Measurements from ENCODE around the gene PEF1. TPM values are rescaled to one million over a fixed set of nuclear protein-coding genes. Genes with fewer than 3 reads are reported as not detected.
A peak's percentile ranks its signal among the peaks of the same experiment; 100 is the strongest.

Gene PEF1
- total RNA-seq, 2 donors from 2014 or later, result 47.2 to 57.2 TPM

DNA sequence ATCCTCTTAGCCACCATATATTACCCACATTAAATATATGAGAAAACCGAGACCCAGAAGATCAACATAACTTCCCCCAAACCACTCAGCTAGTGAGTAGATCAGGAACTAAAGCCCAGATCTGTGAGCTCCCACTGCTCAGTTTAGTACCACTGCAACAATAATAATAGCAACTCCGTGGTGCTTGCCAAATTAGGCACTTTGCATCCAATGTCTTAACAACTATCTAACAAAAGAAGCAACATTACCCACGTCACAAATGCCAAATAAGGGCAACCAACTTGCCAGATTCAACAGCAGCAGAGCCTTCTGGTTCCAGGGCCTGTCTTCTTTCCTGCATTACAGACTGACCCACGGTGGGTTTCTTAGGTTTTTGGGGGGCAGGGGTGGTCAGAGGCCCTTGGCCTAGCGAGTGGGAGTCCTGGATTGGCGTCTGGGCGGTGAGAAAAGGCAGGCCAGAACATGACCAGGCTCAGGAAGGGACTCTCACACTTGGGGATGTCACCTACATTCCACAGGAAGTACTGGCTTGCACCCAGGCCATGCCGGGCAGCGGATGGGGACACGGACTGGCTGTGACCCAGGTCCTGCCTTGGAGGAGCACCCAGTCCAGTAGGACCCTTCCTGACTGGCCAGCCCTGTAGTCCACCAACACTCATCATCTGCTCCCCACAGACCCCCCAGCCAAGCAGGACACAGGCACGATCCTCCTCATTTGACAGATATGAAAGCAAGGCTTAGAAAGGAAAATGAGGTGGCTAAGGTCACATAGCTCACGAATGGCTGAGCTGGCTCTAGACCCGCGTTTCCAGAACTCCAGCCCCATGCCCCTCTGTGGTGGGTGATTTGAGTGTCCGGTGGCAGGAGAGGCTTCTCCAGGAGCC, 22.6 kb downstream of the PEF1 start:
- intact Hi-C loops (cut with DNase I, micrococcal nuclease), result no loop called here
- no peak for ATAC-seq

DNA sequence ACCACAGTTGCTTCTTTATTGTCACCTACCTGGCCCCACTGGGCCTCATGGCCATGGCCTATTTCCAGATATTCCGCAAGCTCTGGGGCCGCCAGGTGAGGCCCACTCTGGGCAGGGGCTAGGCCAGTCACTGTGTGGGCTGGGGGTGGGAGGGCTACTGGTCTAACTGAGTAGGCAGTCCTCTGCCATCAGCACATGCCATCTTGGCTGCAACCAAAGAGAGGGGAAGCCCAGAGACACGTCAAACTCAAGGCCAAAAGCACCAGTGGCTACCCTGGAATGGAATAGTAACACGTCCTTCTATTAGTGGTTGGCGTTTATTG, 23.2 kb downstream of the PEF1 start:
- ATAC-seq (no peak), DNase-seq (no peak)
- intact Hi-C loops (cut with DNase I, micrococcal nuclease), result no loop called here

More for the DNA sequence above, 22.6 kb downstream of the PEF1 start:
- DNase-seq, result no peak

DNA sequence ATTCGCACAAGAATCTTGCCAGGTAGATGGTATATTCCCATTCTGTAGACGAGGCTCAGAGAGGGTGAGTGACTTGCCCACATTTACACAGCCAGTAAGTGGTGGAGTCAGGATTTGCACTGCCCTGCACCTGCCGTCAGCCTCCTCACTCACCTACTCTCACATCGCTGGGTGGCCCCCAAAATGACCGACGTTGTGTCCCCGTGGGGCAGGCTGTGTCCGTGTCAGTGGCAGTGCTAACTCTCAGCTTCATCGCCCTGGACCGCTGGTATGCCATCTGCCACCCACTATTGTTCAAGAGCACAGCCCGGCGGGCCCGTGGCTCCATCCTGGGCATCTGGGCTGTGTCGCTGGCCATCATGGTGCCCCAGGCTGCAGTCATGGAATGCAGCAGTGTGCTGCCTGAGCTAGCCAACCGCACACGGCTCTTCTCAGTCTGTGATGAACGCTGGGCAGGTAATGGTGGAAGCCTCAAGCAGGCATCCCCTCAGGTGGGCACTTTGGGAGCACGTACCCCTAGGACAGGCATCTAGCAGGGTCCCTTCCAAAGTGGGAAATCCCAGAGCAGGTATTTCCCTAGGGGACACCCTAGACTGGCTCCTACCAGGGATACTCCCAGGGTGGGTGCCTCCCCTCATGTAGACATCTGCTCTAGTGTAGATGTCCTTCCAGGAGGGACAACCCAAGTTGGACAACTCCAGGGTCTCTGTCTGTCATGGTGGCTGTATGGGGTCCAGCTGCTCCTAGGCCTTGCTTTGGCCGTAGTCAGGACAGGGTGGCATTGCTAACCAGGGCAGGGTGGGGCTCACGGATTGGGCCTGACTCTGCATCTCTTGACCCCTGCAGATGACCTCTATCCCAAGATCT, 23.8 kb downstream of the PEF1 start:
- intact Hi-C loops (cut with DNase I, micrococcal nuclease), result no loop called here
- DNase-seq (no peak), ATAC-seq (no peak)

DNA sequence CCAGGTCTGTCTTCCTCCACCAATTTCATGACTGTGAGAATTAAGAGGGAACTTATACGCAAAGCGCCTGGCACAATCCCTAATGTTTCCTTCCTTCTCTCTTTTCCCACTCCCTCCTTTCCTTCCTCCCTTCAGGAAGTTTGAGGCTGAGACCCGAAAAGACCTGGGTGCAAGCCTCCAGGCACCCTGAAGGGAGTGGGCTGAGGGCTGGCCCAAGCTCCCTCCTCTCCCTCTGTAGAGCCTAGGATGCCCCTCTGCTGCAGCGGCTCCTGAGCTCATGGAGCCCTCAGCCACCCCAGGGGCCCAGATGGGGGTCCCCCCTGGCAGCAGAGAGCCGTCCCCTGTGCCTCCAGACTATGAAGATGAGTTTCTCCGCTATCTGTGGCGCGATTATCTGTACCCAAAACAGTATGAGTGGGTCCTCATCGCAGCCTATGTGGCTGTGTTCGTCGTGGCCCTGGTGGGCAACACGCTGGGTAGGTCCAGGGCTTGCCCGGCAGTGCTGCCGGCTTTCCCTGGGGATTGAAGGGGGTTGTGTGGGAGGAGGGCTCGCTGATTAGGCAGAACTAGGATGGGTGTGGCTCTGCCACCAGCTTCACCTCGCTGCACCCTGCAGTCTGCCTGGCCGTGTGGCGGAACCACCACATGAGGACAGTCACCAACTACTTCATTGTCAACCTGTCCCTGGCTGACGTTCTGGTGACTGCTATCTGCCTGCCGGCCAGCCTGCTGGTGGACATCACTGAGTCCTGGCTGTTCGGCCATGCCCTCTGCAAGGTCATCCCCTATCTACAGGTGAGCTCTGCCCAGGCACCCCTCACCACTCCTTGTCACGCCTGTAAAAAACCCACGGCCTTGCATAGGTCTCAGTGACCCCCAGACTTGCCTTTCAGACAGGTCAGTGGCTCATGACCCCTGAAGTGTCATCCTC, 25.5 kb downstream of the PEF1 start:
- peak; percentile 52 for ATAC-seq
- no peak for DNase-seq
- intact Hi-C loops (cut with DNase I, micrococcal nuclease), result no loop called here

DNA sequence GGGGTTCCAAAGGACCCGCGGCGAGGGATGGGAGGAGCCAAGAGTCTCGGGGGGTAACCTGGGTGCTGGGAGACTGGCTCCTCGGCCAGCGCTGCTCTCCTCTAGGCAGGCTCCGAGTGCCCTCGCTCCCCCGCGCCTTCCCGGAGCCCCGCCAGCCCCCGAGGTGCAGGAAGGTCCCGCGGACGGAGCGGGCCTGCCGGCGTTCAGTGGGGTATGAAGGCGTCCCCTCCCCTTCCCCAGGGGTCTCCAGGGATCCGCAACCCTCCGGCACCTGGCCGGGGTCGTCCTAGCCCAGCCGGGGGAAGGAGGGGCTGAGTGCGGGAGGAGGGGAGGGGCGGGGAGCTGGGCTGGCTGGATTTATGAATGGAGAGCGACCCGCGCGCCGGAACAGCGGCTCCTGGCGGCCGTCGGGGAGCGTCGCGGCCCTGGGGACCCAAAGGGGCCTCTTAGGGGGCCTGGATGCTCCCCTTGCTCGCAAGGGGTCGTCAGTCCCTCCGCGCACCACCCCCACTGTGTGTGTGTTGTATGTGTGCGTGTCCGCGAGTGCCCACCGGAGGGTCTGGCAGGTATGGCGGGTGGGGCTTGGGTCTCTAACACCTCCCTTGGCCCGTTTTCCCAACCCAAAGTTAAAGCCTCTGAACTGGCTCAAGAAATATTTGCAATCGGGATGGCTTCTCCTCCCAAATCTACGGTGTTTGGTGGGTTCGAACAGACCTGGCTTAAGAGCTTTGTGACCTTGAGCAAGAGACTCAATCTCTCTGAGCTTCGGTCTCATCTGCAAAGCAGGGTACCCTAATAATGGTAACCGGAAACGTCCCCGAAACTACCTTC, 26.5 kb downstream of the PEF1 start:
- intact Hi-C loops (cut with DNase I, micrococcal nuclease), result no loop called here
- DNase-seq, result peak in 1 of 2 donors; percentile 55
- peak; percentile 75 for ATAC-seq

DNA sequence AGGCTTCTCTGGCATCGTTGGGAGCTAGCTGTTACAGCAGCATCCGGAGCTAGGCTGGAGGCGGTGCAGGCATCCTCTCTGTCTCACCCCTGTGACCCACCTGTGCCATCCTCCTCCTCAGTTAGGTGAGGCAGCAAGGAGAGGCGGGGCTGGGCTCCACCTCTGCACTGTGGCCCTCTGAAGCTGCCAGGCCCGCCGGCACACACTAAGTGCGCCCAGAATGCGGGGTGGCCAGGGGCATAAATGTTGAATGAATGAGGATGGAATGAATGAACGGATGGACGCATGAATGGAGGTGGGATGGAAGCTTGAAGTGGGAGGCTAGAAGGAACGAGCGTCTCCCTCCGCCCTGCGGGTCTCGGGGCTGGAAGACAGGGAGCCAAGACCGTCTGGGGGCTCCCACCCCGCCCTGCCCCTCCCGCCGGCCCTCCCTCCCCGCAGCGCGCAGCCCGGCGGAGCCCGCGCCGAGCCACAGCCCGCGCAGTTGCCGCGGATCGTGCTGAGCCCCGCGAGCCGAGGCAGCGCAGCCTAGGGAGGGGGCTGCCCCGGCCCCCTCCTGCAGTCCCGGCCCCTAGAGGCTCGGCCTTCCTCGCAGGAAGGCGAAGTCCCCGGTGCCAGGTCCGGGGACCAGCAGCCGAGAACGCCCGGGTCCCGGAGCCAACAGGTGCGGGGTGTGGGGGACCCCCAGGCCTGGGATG, 27.3 kb downstream of the PEF1 start, which contains the start of gene HCRTR1:
TSS of gene HCRTR1 (plus strand) at position 472 of the 698 bp plus-strand sequence. CDS start 1,504 bp downstream, outside the sequence.
- intact Hi-C loops (cut with DNase I, micrococcal nuclease), result no loop called here
- no peak for DNase-seq
- ATAC-seq, result peak; percentile 12

DNA sequence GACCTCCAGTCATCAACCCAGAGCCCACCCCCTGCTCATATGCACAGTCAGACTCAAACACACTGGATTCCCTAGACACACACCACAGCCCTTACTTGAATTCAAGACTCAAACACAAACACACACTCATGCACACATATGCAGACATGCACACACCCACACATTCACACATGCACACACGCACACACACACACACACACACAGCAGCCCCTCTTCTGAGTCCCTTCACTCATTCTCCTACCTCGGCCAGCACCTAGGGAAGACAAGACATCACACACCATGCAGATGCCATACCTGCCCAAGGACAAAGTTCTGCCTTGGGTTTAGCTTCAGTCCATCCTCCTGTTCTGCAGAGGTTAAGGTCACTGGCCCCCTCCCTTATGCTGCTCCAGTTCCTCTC, 28.7 kb downstream of the PEF1 start:
- ATAC-seq, result no peak
- intact Hi-C loops (cut with DNase I, micrococcal nuclease), result no loop called here
- no peak for DNase-seq

DNA sequence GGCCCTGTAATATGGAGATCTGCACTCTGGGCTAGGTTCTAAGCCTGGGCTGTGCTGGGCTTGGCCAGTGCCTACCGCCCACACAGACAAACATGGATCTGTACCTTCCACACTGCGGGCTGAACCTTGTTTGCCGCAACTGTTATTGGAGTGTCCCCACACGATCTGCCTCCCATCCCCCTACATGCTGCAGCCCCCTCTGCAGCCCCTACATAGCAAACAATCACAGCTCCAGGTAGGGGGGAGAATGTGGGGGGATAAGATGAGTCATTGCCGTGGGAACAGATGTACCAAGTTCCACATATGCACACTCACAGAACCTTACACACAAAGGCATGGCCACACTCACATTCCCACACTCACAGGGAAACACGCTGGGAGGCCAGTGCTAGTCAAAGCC, 29.3 kb downstream of the PEF1 start:
- ATAC-seq (no peak), DNase-seq (no peak)
- intact Hi-C loops (cut with DNase I, micrococcal nuclease), result no loop called here

DNA sequence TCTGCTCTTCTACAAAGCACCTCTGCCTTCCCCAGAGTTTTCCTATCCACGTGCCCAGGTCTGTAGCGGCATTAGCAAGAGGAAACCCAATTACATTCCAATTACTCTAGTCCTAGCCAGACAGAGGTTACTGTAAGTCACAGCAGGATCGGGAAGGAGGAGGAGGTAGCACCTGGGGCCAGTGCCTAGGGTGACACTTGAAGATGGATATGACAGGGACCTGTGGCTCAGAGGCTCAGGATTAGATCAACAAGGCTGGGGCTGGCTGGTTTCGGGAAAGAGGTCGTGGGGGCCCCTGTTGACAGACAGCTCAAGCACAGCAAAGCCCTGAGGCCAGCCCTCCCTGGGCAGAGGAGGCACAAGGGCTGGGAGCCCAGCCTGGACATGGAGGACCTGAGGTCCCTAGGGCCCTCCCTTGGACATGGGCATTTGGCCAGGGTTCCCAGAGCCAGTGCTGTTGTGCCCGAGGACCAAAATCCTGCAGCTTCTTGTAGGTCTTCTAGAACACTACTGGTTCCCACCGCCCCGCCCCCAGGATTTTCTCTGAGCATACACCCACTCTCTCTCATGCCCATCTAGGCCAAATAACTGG, 30.2 kb downstream of the PEF1 start:
- intact Hi-C loops (cut with DNase I, micrococcal nuclease), result no loop called here
- no peak for DNase-seq
- ATAC-seq, result no peak

DNA sequence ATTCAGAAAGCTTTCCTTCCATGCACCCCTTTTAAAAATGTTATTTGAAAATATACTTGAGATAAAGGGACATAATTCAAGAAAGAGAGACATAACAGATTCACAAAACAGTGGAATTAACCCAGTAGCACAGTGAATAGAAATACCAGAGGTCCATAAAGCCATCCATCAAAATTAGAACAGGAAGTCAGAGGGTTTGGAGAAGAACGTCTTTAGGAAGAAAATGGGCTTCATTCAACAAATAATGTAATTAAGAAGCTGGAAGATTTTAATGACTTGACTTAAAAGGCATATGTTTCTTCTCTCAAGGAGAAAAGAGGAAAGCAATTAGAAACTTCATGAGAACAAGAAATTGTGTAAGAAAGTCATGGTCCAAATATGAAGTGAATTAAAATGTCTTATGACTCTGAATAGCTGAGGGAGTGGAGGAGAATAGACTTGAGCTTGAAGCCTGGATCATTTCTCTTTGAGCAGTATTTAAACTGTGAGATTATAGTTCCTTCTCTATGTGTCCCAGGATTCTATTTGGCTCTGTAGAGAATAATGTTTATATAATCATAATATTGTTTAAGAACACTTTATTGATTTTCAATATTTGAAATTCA, 35.1 kb downstream of the PEF1 start:
- intact Hi-C loops (cut with DNase I, micrococcal nuclease), result no loop called here
- DNase-seq (no peak), ATAC-seq (no peak)

DNA sequence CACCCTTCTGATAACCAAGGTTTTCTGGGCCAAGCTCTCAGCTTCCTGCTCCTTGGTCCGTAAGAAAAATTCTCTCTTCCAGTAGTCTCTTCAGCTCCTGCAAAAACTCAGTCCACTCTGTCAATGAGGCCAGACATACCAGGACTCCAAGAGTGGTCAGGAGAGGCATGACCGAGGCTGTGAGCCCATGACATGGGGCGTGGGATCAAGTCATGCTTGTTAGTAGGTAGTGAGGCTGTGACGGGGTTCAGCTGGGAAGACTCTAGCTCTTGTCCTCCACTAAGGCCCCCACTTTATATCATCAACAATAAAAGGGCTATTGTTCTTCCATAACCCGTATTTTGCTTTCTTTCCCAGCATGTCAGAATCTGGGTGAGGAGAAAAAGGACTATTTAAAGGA, 37.3 kb downstream of the PEF1 start:
- DNase-seq, result no peak
- intact Hi-C loops (cut with DNase I, micrococcal nuclease), result no loop called here

DNA sequence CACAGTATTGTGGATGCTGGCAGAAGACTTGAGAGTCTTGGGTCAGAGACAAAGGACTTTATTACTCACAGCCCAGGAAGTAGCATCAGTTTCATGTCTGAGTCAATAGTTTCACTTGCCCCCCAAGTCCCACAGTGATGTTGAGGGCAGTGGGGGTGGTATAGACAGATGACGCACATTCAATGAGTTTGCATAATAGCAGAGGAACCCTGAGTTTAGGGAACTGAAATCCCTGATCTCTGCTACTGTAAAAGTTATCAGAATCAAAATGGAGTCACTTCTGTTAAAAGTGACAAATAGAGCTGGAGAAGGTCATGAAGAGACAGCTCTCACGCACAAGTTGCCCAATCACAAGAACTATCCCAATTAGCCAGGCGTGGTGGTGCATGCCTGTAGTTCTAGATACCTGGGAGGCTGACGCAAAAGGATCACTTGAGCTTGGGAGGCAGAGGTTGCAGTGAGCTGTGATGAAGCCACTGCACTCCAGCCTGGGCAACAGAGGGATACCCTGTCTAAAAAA, 38.7 kb downstream of the PEF1 start:
- ATAC-seq, result no peak
- no peak for DNase-seq
- intact Hi-C loops (cut with DNase I, micrococcal nuclease), result no loop called here

More for the DNA sequence above, 37.3 kb downstream of the PEF1 start:
- no peak for ATAC-seq

DNA sequence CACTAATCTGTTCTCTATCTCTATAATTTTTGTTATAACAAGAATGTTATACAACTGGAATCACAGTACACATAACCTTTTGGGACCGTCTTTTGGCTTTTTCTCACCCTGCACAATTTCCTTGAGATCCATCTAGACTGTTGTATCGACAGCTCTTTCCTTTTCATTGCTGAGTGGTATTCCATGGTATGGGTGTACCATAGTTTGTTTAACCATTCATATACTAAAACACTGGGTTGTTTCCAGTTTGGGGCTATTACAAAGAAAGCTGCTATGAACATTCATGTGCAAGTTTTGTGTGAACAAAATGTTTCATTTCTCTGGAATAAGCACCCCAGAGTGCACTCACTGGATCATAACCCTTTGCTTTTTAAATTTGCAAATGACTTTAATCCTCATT, 42.6 kb downstream of the PEF1 start:
- DNase-seq, result no peak
- ATAC-seq, result no peak
- intact Hi-C loops (cut with DNase I, micrococcal nuclease), result no loop called here

DNA sequence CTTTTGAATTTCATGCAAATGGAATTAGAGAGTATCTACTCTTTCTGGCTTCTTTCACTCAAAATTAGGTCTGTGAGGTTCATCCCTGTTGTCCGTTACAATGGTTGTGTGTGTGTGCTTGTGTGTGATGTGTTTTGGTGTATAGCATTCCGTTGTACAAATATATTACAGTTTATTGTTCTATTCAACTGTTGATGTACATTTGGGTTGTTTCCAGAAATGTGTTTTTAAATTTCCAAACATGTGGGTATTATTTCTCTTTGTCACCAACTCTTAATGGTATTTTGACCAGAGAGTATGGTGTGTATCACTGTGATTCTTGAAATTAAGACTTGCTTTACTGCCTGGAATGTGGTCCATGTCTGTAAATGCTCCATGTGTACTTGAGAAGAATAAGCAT, 44.0 kb downstream of the PEF1 start:
- intact Hi-C loops (cut with DNase I, micrococcal nuclease), result no loop called here
- ATAC-seq (no peak), DNase-seq (no peak)

DNA sequence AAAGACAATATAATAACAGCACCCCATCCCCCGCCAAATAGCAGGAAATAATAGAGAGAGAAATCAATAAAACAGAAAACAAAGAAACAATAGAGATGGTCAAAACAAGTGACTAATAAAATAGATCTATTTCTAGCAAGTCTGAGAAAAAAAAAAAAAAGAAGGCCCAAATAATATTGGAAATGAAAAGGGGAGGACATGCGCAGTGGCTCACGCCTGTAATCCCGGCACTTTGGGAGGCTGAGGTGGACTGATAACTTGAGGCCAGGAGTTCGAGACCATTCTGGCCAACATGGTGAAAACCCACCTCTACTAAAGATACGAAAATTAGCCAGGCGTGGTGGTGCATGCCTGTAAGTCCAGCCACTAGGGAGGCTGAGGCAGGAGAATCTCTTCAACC, 45.7 kb downstream of the PEF1 start:
- DNase-seq (no peak), ATAC-seq (no peak)
- intact Hi-C loops (cut with DNase I, micrococcal nuclease), result no loop called here

DNA sequence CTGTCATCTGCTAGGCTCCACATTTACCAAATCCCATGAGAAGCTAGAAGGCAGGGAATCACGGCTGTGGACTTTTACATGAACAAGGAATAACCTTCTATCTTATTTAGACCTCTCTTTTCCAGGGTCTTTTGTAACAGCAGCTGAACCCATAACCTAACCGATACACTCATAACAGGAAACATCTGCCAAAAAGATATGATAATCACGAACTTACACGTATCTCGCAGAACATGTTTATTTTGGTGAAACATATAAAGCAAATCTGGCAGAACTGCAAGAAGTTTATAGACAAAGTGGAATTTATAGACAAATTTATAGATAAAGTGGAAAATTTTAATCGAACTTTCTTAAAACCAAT, 48.0 kb downstream of the PEF1 start:
- ATAC-seq (no peak), DNase-seq (no peak)
- intact Hi-C loops (cut with DNase I, micrococcal nuclease), result no loop called here

Data from left colon (tissue), 2 donors.